Neural cell (in vitro differentiated cells): ENCODE measurements around the gene PPP1R12A. TPM values are rescaled to one million over a fixed set of nuclear protein-coding genes. Genes with fewer than 3 reads are reported as not detected.

Experiments
- H2AFZ ChIP-seq: fragments of 200-600, 300-800 bp; sonication (generic), shearing (Covaris generic); 2 replicates; pipeline ENCODE4 v1.6.0; 2014; ENCODE audit warnings: low read depth, mild to moderate bottlenecking, antibody characterized with exemption, low read length, moderate library complexity
- H3F3A ChIP-seq: fragments of 200-600 bp; shearing (Covaris generic); 2 replicates; pipeline ENCODE4 v1.6.1; 2016; ENCODE audit warnings: mild to moderate bottlenecking, moderate library complexity, mixed read lengths, antibody characterized with exemption, low read length; ENCODE audit not compliant: insufficient read depth, poor library complexity, severe bottlenecking
- H3K27ac ChIP-seq: fragments of 200-600, 300-800 bp; sonication (generic), shearing (Covaris generic); 2 replicates; pipeline ENCODE4 v1.5.1; 2014; ENCODE audit warnings: mild to moderate bottlenecking, low read length, moderate library complexity
- H3K27me3 ChIP-seq: fragments of 300-800, 200-600 bp; sonication (generic), shearing (Covaris generic); 2 replicates; pipeline ENCODE4 v1.6.0; 2014; ENCODE audit warnings: mild to moderate bottlenecking, low read depth, low read length, moderate library complexity; ENCODE audit not compliant: insufficient read depth
- H3K36me3 ChIP-seq: fragments of 300-800, 200-600 bp; sonication (generic), shearing (Covaris generic); 2 replicates; pipeline ENCODE4 v1.5.1; 2014; ENCODE audit warnings: mild to moderate bottlenecking, antibody characterized with exemption, low read length, moderate library complexity; ENCODE audit not compliant: insufficient read depth
- H3K4me2 ChIP-seq: fragments of 300-800, 200-600 bp; sonication (generic), shearing (Covaris generic); 2 replicates; pipeline ENCODE4 v1.6.0; 2014; ENCODE audit warnings: mild to moderate bottlenecking, low read length
- H3K4me3 ChIP-seq: fragments of 300-800, 200-600 bp; sonication (generic), shearing (Covaris generic); 2 replicates; pipeline ENCODE4 v1.5.1; 2014; ENCODE audit warnings: mild to moderate bottlenecking, low read length, moderate library complexity
- H3K79me2 ChIP-seq: fragments of 200-600 bp; shearing (Covaris generic); replicated peaks from 2 replicates; pipeline ENCODE4 v1.6.0; 2014; ENCODE audit warnings: mild to moderate bottlenecking, low read length, moderate library complexity; ENCODE audit not compliant: insufficient read depth
- H3K9ac ChIP-seq: fragments of 300-800, 200-600 bp; sonication (generic), shearing (Covaris generic); 2 replicates; pipeline ENCODE4 v1.6.1; 2016; ENCODE audit warnings: mild to moderate bottlenecking, low read length, mixed read lengths
- H3K9me2 ChIP-seq: fragments of 200-600 bp; shearing (Covaris generic); 2 replicates; pipeline ENCODE4 v1.6.1; 2016; ENCODE audit warnings: mild to moderate bottlenecking, low read length, mixed read lengths; ENCODE audit not compliant: insufficient read depth
- H3K9me3 ChIP-seq: fragments of 200-600, 300-800 bp; sonication (generic), shearing (Covaris generic); 2 replicates; pipeline ENCODE4 v1.6.1; 2016; ENCODE audit warnings: mild to moderate bottlenecking, mixed run types, low read length, moderate library complexity, mixed read lengths
- H4K20me1 ChIP-seq: fragments of 200-600 bp; shearing (Covaris generic); 2 replicates; pipeline ENCODE4 v1.6.1; 2016; ENCODE audit warnings: mild to moderate bottlenecking, mixed run types; ENCODE audit not compliant: insufficient read depth
- CTCF ChIP-seq: fragments of 450-650 bp; IDR thresholded peaks from 2 replicates; pipeline ENCODE4 v1.5.1; 2014; ENCODE audit warnings: antibody characterized with exemption, mild to moderate bottlenecking, moderate library complexity; ENCODE audit not compliant: poor library complexity, severe bottlenecking
- EP300 ChIP-seq: fragments of 450-650 bp; conservative IDR thresholded peaks from 2 replicates; pipeline ENCODE4 v1.6.1; 2014; ENCODE audit warnings: antibody characterized with exemption, mild to moderate bottlenecking, moderate library complexity; ENCODE audit not compliant: poor library complexity, severe bottlenecking
- EZH2 ChIP-seq: fragments of 200-600, 300-800 bp; shearing (Covaris generic), sonication (generic); IDR thresholded peaks from 2 replicates; pipeline ENCODE4 v1.6.1; 2014; ENCODE audit warnings: antibody characterized with exemption, low read length, borderline replicate concordance, mild to moderate bottlenecking; ENCODE audit not compliant: insufficient read depth, poor library complexity, severe bottlenecking
- MXI1 ChIP-seq: fragments of 450-650 bp; conservative IDR thresholded peaks from 2 replicates; pipeline ENCODE4 v1.6.1; 2014; ENCODE audit warnings: antibody characterized with exemption, mild to moderate bottlenecking; ENCODE audit not compliant: poor library complexity, severe bottlenecking
- POLR2AphosphoS5 ChIP-seq: IDR thresholded peaks from 2 replicates; pipeline ENCODE4 v1.6.1; 2012
- RAD21 ChIP-seq: fragments of 450-650 bp; conservative IDR thresholded peaks from 2 replicates; pipeline ENCODE4 v1.6.1; 2014; ENCODE audit warnings: antibody characterized with exemption, mild to moderate bottlenecking, moderate library complexity
- REST ChIP-seq: IDR thresholded peaks from 2 replicates; pipeline ENCODE4 v1.6.1; 2012; ENCODE audit warnings: borderline replicate concordance
- SMC3 ChIP-seq: fragments of 450-650 bp; conservative IDR thresholded peaks from 2 replicates; pipeline ENCODE4 v1.6.1; 2014; ENCODE audit warnings: antibody characterized with exemption, mild to moderate bottlenecking, moderate library complexity; ENCODE audit not compliant: poor library complexity
- TAF1 ChIP-seq: IDR thresholded peaks from 2 replicates; pipeline ENCODE4 v1.6.1; 2012; ENCODE audit warnings: low read depth
- polyA plus RNA-seq: library from polyadenylated mRNA; depleted of rRNA; stranded (reverse); fragments of >200 nt; gene quantifications from 2 replicates; pipeline ENCODE4 v1.2.3, GENCODE V29; 2014

PPP1R12A gene
- polyA plus RNA-seq, 1 donor from 2014 or later: 68.2 TPM

- Histone ChIP-seq H3K9me2 (no peaks in the 10 kb centered on the region), H3K27me3 (no peaks in the 10 kb centered on the region), H3K79me2 (no peaks in the 10 kb centered on the region), H3F3A (no peaks in the 10 kb centered on the region), H2AFZ (no peak overlapping the region), H3K27ac (no peak overlapping the region), H4K20me1 (no peaks in the 10 kb centered on the region), H3K36me3 (peaks cover 5% of the 10 kb centered on the region), H3K4me3 (no peak overlapping the region), H3K4me2 (no peak overlapping the region), H3K9ac (no peak overlapping the region), H3K9me3 (no peaks in the 10 kb centered on the region)
- TF ChIP-seq CTCF: no peak
- no peak for TF ChIP-seq TAF1
- TF ChIP-seq SMC3: no peak
- TF ChIP-seq MXI1: no peak
Measured at GRCh38 chr12:79769189-79769859, 165.6 kb downstream of the PPP1R12A start.

GRCh38 chr12:79766705-79767464, 168.0 kb downstream of the PPP1R12A start:
- Histone ChIP-seq H3K9me3 (no peaks in the 10 kb centered on the region), H3K79me2 (no peaks in the 10 kb centered on the region), H3K4me3 (no peak overlapping the region), H2AFZ (no peak overlapping the region), H3K36me3 (no peaks in the 10 kb centered on the region), H3K9me2 (no peaks in the 10 kb centered on the region), H3K9ac (no peak overlapping the region), H3F3A (no peaks in the 10 kb centered on the region), H3K27ac (no peak overlapping the region), H3K4me2 (no peak overlapping the region), H4K20me1 (no peaks in the 10 kb centered on the region), H3K27me3 (no peaks in the 10 kb centered on the region)
- no peak for TF ChIP-seq POLR2AphosphoS5
- TF ChIP-seq EZH2: no peak
- no peak for TF ChIP-seq REST
- TF ChIP-seq SMC3: no peak
- TF ChIP-seq CTCF: no peak
- TF ChIP-seq RAD21: no peak
- no peak for TF ChIP-seq EP300
- no peak for TF ChIP-seq MXI1
- TF ChIP-seq TAF1: no peak
